ENCODE results near the gene ZBTB47.

DNA sequence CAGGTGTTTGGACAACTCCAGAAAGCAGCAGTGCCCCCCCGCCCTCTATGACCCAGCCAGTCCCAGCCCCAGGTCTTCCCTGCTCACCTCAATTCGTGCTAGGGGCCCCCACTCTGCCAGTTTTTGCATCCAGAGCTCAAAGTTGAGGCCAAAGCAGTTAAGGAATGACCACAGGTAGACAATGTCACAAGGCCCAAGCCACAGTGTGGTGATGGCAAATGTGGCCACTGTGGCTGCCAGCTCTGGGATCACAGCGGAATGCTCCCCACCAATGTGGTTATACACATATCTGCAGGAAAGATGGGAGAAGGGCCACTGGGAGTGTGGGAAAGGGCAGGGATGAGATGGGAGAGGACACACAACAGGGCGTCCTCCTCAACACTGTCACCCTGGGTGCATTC lies 40.0 kb downstream of the ZBTB47 start:
- no peak for TF ChIP-seq CTCF (IDR thresholded peaks at IDR 0.05 in 8 of 11, conservative IDR thresholded peaks at IDR 0.05 in 3 of 11)
- TF ChIP-seq POLR2A (IDR thresholded peaks at IDR 0.05): no peak
- no peak for TF ChIP-seq POLR2AphosphoS5 (IDR thresholded peaks at IDR 0.05)

Data from spleen (tissue), 7 donors.